Skeletal muscle cell (primary cell): Measurements from ENCODE around the gene ELN.
"Not testable (repeated sequence)": the region's sequence is repeated elsewhere in the genome, so short reads cannot be mapped to it uniquely, and the experiment has no call there.

ENCODE experiments used
- DNase-seq: peaks from one replicate; pipeline ENCODE4 v3.0.0-alpha.2; 2010; ENCODE audit warnings: low read depth
- H3K4me3 ChIP-seq: 2 replicates; pipeline ENCODE4 v1.5.1; 2011; ENCODE audit warnings: low read depth, mild to moderate bottlenecking, control low read depth, low read length, moderate library complexity

The ELN gene

DNA sequence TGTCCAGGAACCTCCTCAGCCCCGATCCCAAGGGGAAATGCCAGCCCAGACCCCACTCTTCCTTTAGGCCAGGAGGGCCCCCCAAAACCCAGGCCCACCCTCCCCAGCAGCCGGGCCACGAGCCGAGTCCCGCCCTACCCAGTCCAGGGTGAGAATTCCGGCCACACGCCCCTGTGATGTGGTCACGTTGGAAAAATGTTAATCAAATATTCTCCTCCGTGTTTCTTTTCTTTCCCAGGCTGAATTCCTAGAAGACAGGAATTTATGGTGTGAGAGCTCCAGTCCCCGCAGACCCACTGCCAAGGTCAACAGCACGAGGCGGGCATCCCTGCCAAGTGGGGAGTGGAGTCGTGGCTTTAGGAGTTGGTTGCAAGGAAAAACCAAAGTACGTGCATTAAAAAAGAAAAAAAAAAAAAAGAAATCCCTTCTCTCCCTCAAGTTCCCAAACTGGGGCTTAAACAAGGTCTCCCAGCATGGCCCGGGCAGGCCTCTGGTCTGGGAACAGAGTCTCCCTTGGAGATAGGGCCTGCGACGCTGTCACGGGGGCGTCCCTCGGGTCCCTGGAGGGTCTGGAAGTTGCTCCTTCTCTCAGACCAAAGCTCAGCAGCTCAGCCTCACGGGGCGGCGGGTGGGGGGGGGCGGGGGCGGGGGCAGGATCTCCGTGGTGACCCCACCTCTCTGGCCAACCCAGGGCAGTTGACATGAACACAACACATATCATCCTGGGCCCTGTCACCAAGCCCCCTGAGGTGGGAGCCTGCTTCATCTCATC is 28.1 kb upstream of the ELN start:
- DNase-seq, result no peak
- H3K4me3 ChIP-seq, result no peak overlapping the region

DNA sequence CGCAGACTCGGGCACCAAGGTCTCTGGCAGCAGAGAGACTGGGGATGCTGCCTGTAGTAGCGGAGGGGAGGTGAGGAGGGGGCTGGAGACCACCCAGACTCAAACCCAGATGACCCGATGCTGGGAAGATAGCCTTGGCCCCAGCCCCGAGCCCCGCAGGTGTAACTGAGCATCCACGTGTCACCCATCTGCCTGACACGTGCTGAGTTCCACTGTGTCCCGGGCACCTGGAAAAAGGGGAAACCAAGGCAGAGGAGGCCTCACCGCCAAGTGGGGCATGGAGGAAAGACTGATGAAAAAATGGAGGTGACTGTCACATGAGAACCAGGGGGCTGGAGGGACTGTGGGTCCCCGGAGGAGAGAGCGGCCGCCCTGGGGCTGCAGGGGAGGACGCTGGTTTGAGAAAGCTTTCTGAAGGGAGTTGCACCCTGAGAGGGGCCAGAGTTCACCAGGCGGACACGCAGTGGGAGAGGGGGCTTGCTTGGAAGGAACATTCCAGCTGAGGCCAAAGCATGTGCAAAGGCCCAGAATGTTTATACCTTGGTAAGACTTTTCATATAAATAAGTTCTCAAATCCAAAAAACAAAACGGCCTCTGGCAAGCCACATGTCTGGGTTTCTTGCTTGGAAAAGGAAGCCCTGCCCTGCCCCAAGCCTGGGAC is 27.4 kb upstream of the ELN start:
- H3K4me3 ChIP-seq, result no peak overlapping the region
- DNase-seq, result no peak

DNA sequence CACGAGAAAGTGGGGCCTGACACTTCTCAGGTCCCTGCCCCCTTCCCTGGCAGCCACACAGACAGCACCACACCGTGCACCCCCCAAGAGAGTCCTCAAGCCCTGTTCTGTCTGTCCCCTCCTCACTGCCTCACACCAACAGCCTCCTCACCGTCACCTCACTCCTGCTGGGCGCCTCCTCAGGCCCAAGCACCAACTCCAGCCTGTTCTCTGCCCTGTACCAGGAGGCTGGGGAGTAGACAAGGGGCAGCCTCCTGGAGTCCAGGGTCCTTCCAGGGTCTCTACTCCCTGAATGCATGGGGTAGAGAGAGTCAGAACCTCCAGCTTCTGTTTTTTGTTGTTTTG is 26.9 kb upstream of the ELN start:
- no peak for DNase-seq
- H3K4me3 ChIP-seq, result no peak overlapping the region

DNA sequence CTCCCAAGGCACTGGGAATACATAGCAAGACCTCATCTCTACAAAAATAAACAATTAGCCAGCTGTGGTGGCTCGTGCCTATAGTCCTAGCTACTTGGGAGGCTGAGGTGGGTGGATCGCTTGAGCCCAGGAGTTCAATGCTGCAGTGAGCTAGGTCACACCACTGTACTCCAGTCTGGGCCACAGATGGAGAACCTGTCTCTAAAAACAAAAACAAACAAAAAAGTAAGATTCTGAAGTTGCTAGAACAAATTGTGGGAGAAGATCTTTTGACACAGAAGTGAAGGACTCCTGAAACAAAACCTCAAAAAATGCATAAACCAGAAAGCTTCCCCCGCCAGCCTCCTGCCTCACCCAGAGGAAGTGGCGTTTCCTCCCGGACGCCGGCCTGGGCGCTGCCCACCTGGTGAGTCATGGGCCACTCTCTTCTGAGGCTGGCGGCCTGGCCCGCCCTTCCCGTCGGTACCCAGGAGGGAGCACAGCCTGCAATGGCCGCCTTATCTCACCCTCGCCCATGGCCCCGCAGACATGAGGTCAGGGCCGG is 25.4 kb upstream of the ELN start:
- H3K4me3 ChIP-seq, result no peak overlapping the region
- no peak for DNase-seq

DNA sequence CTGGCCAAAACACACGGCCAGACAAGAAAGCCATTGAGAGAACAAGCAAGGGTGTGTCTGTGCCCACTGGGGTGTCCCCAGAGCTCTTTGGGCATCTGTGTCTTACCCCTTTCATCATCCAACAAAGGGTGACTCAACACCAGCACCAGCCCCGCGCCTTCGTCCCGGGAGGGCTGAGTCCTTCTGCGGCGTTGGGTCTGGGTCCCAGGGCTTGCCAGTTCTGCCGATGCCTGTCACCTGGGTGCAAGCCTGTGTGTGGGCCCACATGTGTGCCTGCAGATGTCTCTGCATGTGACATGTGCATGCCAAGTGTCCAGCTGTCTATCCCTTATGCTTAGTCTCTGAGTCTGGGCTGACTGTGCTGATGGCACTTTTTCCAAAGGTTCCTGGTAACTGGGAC is 24.4 kb upstream of the ELN start:
- no peak for DNase-seq
- no peak overlapping the region for H3K4me3 ChIP-seq

DNA sequence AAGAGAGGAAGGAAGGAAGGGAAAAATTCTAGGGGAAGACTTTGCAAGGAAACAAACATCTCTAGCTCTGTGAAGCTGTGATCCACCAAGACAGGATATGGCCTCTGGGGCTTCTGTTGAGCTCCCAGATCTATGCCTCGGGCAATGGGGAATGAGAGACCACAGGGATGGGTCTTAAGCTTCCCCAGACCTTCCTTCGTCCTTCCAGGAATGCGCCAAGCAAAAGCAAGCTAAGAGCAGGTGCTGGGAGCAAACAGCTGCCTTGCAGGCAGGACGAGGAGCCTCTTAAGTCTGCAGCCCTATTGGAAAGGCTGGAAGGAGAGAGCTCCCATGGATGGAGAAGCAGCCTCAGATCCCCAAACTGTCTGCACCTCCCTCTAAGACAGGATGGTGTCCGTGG is 21.9 kb upstream of the ELN start:
- peak; percentile 43 for DNase-seq
- no peak overlapping the region for H3K4me3 ChIP-seq

DNA sequence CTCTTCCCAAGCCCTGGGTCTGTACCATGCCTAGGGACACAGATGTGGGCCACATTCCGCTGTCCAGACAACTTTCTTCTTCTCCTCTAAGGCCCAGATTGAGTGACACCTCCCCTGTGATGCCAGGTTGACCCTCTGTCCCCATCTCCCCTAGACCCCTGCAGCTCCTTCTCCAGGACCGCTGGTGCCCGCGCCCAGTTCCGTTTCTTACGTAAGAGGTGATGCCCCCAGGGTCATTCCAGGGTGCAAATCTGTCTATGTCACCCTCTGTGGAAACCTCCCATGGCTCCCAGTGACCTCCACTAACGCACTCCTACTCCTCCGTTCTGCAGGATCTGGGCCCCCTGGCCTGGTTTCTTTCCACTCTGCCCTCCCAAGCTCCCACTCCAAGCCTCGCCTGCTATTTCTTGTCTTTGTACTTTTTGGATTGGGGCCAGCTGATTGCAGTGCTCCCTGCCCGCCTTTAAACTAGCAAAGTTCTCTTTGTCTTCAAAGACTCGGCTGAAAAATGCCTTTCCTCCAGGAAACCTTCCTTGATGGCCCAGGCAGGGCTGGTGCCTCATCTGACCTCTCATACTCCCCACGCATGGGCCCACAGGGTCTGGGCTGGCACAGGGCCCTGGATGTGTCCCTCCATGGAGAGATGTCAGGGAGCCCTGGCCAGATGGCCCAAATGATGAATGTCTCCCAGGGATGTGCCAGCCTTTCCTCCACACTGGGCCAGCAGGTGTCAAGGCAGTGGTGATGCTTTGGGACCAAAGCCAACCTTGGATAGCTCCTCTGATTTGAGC is 21.3 kb upstream of the ELN start:
- no peak overlapping the region for H3K4me3 ChIP-seq
- no peak for DNase-seq

DNA sequence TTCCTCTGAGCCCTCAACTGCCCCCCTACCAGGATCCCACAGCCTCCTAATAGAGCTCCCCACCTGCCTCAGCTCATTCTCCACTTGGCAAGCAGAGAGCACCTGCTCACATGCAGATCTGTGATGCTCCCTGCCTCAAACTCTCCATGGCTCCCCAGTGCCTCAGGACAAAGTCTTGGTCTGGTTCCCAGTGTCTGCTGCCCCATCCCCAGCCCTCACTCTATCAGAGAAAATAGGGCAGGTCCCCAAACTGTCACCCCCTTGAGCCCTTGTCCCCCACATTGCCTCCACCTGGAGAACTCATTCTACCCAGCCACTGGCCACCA is 20.8 kb upstream of the ELN start:
- H3K4me3 ChIP-seq, result no peak overlapping the region
- DNase-seq, result no peak

DNA sequence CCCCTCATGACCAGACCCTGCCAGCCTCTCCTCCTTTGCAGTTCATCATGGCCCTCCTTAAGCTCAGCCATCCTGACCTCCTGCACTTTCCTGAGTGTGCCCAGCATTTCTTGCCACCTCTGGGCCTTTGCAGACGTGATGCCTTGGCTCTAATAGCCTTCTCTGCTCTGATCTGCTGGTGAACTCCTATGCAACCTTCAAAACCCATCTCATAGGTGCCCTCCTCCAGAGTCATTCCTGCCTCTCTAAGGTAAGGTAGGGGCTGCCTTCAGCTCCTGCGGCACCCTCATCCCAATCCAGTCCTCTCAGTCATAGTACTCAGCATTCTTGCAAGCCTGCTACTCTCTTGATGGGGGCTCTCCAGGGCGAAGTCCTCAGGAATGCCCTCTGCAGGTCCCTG is 19.3 kb upstream of the ELN start:
- no peak for DNase-seq
- H3K4me3 ChIP-seq, result no peak overlapping the region

DNA sequence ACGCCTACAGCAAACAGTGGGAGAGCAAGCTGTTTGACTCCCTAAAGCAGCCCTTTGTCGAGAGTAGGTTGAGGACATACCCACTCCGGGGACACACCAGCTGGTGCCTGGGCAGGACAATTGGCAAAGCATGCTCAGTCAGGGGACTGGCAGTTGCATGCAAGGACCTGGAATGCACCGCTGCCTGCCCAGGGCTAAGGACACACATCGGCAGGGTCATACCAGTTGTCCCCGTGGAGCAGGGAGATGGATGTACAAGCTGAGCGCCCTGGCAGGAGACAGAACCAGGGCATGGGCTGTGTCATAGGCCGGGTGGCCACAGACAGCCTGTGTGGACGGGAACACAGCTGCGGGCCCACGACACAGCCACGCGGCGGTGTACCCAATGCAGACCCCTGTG is 18.3 kb upstream of the ELN start:
- no peak overlapping the region for H3K4me3 ChIP-seq
- no peak for DNase-seq

DNA sequence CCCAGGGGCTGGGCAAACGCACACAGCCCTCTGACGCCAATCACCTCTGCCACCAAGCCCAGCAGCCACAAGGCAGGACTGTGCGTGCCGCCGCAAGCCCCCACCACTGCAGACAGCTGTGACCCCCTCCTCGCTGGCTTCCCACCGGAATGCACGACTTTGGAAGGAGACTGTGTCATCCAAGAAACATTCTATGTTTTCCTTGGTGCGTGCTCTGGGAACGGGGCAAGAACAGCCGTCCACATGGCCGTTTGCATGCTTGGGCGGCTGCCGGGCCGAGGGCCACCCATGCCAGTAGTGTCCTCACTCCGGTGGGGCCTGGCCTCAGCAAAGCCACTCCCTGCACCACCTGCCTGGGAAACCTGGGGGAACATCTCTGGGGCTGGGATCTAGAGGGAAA is 17.6 kb upstream of the ELN start:
- H3K4me3 ChIP-seq, result no peak overlapping the region
- peak; percentile 59 for DNase-seq

DNA sequence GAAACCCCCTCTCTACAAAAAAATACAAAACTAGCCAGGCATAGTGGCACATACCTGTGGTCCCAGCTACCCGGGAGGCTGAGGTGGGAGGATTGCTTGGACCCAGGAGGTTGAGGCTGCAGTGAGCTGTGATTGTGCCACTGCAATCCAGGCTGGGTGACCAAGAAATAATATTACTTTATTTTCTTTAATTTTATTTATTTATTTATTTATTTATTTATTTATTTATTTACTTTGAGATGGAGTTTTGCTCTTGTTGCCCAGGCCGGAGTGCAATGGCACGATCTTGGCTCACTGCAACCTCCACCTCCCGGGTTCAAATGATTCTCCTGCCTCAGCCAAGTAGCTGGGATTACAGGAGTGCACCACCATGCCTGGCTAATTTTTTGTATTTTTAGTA is 16.6 kb upstream of the ELN start:
- H3K4me3 ChIP-seq, result not testable (repeated sequence)

DNA sequence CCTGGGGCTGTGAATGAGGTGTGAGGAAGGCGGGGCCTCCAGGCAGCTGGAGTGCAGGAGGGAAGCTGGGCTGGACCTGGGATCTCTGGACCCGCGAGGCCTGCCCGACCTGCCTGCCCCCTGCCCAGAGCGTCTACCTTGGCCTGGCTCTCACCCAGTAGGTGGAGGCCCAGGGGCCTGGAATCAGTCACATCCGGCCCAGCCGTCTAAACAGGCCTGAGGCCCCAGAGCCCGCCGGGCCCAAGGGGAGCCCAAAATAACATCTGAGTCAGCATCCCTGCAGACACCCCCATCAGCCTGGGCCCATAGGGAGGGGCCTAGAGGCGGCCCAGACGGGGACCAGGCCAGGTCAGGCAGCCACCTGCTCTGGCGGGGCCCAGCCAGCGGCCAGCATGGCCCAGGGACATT is 15.1 kb upstream of the ELN start:
- no peak overlapping the region for H3K4me3 ChIP-seq
- no peak for DNase-seq

More for the DNA sequence above, 16.6 kb upstream of the ELN start:
- DNase-seq, result not testable (repeated sequence)

DNA sequence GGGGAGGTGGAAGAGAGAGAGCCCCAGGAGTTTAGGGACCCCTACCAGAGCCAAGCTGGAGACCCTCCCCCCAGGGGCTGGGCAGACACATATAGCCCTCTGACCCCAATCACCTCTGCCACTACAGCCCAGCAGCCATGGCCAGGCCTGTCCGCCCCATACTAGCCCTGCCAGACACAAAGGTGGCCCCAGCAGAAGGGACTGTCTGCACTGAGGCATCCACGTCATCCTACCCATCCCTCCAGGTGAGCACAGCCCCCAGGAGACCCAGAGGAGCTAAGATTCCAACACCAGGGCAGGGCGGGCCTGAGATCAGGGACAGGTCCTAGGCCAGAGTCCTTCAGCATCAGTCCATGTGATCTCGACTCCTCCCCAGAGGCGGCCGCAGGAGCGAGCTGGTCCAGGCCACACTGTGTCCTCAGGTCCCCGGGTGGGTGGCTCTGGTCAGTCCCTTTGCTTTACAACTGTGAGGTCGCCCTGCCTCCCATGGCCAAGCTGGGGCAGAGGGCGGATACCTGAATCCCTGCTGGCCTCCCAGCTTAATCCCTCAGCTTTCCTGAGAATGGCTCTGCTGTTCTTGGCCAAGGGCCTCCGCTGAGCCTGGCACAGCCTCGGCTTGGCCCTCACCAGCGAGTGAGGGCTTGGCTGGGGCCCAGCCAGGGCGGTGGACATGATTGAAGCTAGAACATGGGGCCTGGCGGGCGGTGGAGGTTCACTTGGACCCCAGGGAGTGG is 14.3 kb upstream of the ELN start:
- H3K4me3 ChIP-seq, result no peak overlapping the region
- no peak for DNase-seq

DNA sequence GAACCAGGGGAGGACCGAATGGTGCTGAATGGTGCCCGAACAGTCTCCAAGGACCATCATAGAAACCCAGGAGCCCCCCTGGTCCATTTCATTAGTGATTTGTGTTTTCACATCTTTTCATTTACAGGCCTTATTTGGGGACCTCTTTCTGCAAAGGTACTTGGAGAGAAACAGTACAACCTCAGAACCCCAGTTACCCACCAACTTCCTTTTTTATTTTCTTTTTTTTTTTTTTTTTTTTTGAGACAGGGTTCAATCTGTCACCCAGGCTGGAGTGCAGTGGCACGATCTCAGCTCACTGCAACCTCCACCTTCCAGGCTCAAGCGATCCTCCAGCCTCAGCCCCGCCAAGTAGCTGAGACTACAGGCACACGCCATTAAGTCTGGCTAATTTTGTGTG is 13.0 kb upstream of the ELN start:
- DNase-seq, result no peak
- no peak overlapping the region for H3K4me3 ChIP-seq

DNA sequence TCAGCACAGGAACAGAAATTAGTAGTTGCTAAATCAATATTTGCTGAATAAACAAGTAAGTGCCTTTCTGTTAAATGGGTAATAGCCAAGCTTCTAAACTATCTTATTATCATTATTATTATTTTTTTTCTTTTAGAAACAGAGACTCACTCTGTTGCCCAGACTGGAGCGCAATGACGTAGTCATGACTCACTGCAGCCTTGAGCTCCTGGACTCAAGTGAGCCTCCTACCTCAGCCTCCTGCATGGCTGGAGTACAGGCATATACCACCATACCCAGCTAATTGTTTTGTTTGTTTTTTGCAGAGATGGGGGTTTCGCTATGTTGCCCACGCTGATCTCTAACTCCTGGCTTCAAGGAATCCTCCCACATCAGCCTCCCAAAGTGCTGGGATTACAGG is 12.3 kb upstream of the ELN start:
- no peak overlapping the region for H3K4me3 ChIP-seq

DNA sequence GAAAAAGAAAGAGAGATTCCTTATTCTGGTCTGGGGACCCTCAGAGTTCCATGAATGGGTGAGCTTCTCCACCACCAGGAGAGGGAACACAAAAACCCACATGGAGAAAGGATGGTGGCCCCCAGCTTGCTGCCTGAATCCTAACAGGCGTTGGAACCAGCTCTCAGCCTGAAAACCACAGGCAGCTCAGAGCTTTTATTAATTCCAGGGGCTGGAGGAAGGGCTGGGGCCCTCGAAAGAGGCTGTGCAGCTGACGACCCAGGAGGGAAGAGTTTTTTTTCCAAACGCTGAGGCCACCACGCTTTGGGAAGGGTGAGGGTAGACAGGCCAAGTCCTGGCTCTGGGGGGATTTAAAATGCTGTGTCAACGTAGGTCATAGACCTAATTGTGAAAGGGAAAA is 10.8 kb upstream of the ELN start:
- DNase-seq, result no peak
- no peak overlapping the region for H3K4me3 ChIP-seq

More for the DNA sequence above, 12.3 kb upstream of the ELN start:
- DNase-seq, result no peak

DNA sequence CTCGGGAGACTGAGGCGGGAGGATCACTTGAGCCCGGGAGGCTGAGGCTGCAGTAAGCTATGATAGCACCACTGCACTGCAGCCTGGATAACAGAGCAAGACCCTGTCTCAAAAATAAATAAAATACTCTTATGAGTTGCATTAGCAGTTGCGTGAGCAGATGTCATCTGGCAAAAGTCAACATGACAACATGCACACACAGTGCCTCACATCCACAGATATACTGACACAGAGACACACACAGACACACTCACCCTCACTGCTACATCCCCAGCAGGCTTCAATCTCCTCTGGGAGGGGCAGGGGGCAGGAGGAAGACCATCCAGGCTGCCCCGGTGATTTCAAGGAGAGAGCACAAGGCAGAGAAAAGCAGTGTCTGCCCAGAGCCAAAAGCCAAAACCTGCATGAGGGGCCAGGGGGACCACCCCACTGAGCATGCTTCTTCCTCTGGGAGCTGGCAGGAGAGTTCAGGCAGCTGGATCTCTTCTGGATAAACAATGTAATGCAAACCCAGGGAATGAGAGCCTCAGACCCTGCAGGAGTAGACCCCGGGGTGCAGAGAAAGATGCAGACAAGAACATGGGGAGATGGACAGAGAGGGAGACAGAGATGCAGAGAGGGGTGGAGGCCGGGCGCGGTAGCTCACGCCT is 9.6 kb upstream of the ELN start:
- no peak overlapping the region for H3K4me3 ChIP-seq
- DNase-seq, result no peak

DNA sequence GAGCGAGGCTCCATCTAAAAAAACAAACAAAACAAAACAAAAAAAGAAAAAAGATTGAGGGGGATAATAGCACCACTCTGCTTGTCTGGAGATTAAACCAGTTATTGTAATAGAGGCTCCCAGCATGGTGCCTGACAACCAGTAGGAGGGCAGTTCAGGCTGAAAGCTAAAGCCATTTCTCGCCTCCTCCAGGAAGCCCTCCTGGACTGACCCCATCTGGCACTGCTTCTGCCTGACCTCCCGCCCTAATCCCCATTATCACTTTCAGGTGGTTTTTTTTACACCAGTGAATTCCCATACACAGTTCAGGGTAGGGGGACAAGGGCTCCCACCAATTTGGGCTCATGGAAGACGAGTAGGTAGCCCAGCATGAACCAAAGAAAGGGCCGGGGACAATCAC is 8.8 kb upstream of the ELN start:
- no peak overlapping the region for H3K4me3 ChIP-seq
- DNase-seq, result no peak
